Dendritic cell treated with granulocyte-macrophage colony-stimulating factor and Interleukin-4, amounts not matched to agents 40 ng/mL and 50 ng/mL, for 4 days (primary cell): Measurements from ENCODE around the gene DPPA5.
"Not testable (repeated sequence)": the region's sequence is repeated elsewhere in the genome, so short reads cannot be mapped to it uniquely, and the experiment has no call there.

ENCODE experiments used
- H3K27ac Mint-ChIP-seq: one replicate; pipeline ENCODE4 v1.8.0; 2022; ENCODE audit warnings: mild to moderate bottlenecking, mixed read lengths
- H3K27me3 Mint-ChIP-seq: one replicate; pipeline ENCODE4 v1.8.0; 2022; ENCODE audit warnings: mild to moderate bottlenecking, mixed read lengths
- H3K36me3 Mint-ChIP-seq: one replicate; pipeline ENCODE4 v1.8.0; 2022; ENCODE audit warnings: low read depth, mixed read lengths
- H3K4me1 Mint-ChIP-seq: one replicate; pipeline ENCODE4 v1.8.0; 2022; ENCODE audit warnings: low read depth, mixed read lengths
- H3K4me3 Mint-ChIP-seq: one replicate; pipeline ENCODE4 v1.8.0; 2022; ENCODE audit warnings: mild to moderate bottlenecking, moderate library complexity, mixed read lengths
- H3K9me3 Mint-ChIP-seq: one replicate; pipeline ENCODE4 v1.8.0; 2022; ENCODE audit warnings: mixed read lengths
- intact Hi-C: fragments of 100-400 bp; cut with micrococcal nuclease; formaldehyde crosslinking; loops from one replicate; pipeline ENCODE4 v1.15.0; 2022

Gene DPPA5

GRCh38 chr6:73303773-73304172 lies 50.3 kb downstream of the DPPA5 start:
- intact Hi-C loops, H3K27me3 Mint-ChIP-seq, H3K4me1 Mint-ChIP-seq, H3K9me3 Mint-ChIP-seq, H3K4me3 Mint-ChIP-seq, H3K27ac Mint-ChIP-seq, H3K36me3 Mint-ChIP-seq: not testable (repeated sequence)
